Activated T-helper 17 cell treated with anti-CD3 and anti-CD28 coated beads, Interleukin-2, amount 50 U/mL, for 72 hours (primary cell): ENCODE measurements around the gene HSPG2. TPM values are rescaled to one million over a fixed set of nuclear protein-coding genes. Genes with fewer than 3 reads are reported as not detected.

Experiments used
- ATAC-seq: fragments of 150-1000 bp; cut with Tn5 transposase; replicated peaks from 2 replicates; pipeline ENCODE4 v1.10.0; 2021; ENCODE audit warnings: mild to moderate bottlenecking, moderate library complexity
- H3K27ac Mint-ChIP-seq: one replicate; pipeline ENCODE4 v1.8.0; 2022; ENCODE audit warnings: mixed read lengths
- H3K27me3 Mint-ChIP-seq: one replicate; pipeline ENCODE4 v1.8.0; 2022; ENCODE audit warnings: mixed read lengths
- H3K36me3 Mint-ChIP-seq: one replicate; pipeline ENCODE4 v1.8.0; 2022; ENCODE audit warnings: low read depth, mild to moderate bottlenecking, mixed read lengths
- H3K4me1 Mint-ChIP-seq: one replicate; pipeline ENCODE4 v1.8.0; 2022; ENCODE audit warnings: mixed read lengths
- H3K4me3 Mint-ChIP-seq: one replicate; pipeline ENCODE4 v1.8.0; 2022; ENCODE audit warnings: mild to moderate bottlenecking, mixed read lengths
- H3K9me3 Mint-ChIP-seq: one replicate; pipeline ENCODE4 v1.8.0; 2022; ENCODE audit warnings: mixed read lengths
- total RNA-seq, 2 donors: library from RNA; stranded (reverse); gene quantifications; one replicate each; pipeline ENCODE4 v1.2.3, GENCODE V29; 2022

The HSPG2 gene
- total RNA-seq, 2 donors from 2014 or later = 1.8 to 33.3 TPM

DNA sequence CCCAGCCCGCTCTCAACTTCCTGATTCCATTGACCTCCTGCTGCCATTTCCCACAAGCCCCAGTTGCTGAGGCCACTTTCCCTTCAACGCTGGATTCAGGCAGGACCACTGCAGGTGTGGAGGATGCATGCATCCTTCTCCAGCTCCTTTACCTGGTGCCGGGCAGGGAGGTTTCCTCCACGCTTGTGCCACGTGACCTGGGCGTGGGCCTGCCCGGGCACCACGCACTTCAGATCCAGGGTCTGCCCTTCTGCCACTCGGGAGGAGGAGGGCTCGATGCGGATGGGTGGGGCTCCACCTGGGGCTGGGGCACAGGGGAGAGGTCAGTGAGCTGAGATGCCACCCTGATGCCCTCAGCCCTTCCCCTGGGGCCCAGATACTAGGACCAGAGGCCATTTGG is 93.1 kb downstream of the HSPG2 start:
- Mint-ChIP-seq H3K4me1 (no peaks in the 10 kb centered on the region), H3K27ac (no peak overlapping the region), H3K4me3 (no peak overlapping the region), H3K27me3 (no peaks in the 10 kb centered on the region), H3K9me3 (no peaks in the 10 kb centered on the region), H3K36me3 (no peaks in the 10 kb centered on the region)
- no peak for ATAC-seq

DNA sequence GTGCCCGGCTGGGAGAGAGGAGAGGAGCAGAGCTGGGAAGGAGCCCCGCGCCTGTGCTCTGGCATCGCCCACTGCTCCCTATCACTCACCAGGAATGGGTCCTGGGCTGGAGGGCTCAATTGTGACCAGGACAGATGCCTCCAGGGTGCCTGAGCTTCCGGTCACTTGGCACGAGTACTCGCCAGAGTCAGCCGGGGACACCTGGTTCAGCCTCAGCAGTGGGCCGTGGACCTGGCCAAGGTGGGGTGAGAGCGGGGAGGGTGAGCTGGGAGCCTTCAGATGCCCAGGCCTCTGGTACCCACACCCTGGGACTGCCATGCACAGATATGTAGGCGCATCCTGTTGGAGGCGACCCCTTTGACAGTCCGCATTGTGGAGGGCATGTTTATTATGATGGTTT is 93.9 kb downstream of the HSPG2 start:
- Mint-ChIP-seq H3K27ac (no peak overlapping the region), H3K9me3 (no peaks in the 10 kb centered on the region), H3K4me3 (no peak overlapping the region), H3K27me3 (no peaks in the 10 kb centered on the region), H3K4me1 (no peaks in the 10 kb centered on the region), H3K36me3 (no peaks in the 10 kb centered on the region)
- no peak for ATAC-seq

DNA sequence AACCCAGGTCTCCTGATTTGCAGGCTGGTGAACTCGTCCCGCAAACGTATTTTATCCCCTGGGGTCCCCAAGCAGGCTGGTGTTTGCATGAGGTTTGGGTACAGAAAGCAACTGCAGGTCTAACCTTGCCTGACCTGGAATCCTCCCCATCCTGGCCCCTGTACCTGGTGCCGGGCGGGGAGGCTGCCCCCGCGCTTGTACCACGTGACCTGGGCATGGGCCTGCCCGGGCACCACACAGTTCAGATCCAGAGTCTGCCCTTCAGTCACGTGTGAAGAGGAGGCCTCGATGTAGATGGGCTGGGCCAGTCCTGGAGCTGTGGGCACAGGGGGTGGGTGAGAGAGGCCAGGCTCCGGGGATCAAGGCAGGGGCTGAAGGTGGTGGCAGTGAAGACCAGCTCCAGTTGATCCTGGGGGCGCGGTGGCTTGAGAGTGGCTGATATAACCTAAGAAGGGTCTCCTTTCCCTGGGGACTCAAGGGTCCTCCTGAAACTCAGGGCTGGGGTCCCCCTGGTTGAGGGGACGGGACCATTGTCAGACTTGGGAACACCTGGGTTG is 94.4 kb downstream of the HSPG2 start:
- no peaks in the 10 kb centered on the region for H3K27me3 Mint-ChIP-seq
- H3K36me3 Mint-ChIP-seq = no peaks in the 10 kb centered on the region
- no peak for ATAC-seq
- H3K9me3 Mint-ChIP-seq = no peaks in the 10 kb centered on the region
- H3K27ac Mint-ChIP-seq = no peak overlapping the region
- no peak overlapping the region for H3K4me3 Mint-ChIP-seq
- H3K4me1 Mint-ChIP-seq = no peaks in the 10 kb centered on the region

DNA sequence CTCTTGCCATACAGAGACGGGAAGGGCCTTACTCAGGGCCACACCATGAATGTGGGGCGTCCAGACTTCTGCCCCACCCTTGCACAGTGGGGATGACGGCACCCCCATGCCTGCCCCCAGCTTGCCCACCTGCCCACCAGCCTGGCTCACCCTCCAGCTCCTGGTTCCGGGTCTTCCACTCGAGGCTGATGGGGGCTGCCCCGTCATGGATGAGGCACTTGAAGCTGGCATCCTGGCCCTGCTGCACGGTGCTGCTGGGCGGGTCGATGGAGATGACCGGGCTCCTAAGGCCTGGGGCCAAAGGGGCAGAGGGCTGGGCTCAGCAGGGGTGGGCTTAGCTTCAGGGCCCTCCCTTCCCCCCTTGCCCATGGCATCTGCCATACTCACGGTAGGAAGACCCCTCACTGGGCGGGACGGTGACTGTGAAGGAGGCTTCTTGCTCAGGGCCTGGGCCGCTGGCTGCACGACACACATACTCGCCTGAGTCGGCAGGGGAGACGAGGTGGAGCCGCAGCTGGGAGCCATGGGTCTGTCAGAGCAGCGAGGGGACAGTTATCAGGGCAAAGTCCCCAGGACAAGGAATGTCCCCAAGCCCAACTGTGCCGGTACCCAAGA is 95.2 kb downstream of the HSPG2 start:
- Mint-ChIP-seq H3K27ac (no peak overlapping the region), H3K9me3 (no peaks in the 10 kb centered on the region), H3K4me1 (no peaks in the 10 kb centered on the region), H3K4me3 (no peak overlapping the region), H3K36me3 (no peaks in the 10 kb centered on the region), H3K27me3 (no peaks in the 10 kb centered on the region)
- no peak for ATAC-seq

DNA sequence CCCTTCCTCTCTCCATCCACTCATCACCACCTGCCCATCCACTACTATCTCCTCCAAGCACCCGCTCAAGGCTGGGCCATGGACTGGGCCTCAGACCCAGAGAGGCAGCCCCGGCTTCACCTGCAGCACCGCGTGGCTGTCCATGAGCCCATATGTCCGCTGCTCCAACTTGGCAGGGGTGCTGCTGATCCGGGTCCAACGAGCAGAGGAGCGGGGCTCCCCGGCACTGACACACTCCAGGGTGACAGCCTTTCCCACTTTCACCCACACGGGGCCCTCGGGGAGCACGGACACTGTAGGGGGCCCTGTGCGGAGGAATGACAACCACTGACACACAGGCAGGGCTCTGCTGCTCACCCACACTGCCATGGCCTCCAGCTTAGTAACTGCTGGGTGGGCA is 96.1 kb downstream of the HSPG2 start:
- Mint-ChIP-seq H3K27ac (no peak overlapping the region), H3K9me3 (no peaks in the 10 kb centered on the region), H3K36me3 (no peaks in the 10 kb centered on the region), H3K4me3 (no peak overlapping the region), H3K27me3 (no peaks in the 10 kb centered on the region), H3K4me1 (no peaks in the 10 kb centered on the region)
- ATAC-seq = no peak

DNA sequence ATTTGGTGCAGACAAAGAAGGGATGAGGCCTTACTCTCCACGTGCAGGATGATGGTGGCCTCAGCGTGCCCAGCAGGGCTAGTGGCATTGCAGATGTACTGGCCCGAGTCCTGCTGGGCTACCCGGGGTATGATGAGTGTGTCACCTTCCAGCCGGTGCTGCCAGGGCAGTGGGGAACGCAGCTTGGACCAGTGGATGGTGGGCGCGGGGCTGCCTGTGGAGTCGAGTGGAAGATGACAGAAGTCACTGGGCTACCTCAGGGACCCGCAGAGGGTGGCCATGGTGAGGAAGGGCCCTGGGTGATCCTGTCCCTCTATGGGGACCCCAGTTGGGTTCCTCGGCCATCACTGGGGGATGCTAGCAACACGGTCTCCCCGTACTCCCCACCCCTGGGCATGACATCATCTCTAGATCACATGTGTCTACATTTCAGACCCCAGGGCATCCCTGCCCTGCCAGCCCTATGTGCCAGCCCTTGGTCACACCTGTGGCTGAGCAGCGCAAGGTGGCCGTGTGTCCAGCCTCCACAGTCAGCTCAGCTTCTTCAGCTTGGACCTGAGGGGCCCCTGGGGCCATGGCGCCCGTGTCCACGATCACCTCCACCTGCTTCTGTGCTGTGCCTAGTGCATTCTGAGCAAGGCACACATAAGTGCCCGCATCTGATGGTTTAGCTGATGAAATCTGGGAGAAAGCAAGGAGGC is 97.6 kb downstream of the HSPG2 start:
- H3K4me3 Mint-ChIP-seq = no peak overlapping the region
- H3K36me3 Mint-ChIP-seq = peaks cover 4% of the 10 kb centered on the region
- H3K27ac Mint-ChIP-seq = no peak overlapping the region
- H3K27me3 Mint-ChIP-seq = no peaks in the 10 kb centered on the region
- ATAC-seq = no peak
- no peaks in the 10 kb centered on the region for H3K4me1 Mint-ChIP-seq
- no peaks in the 10 kb centered on the region for H3K9me3 Mint-ChIP-seq

DNA sequence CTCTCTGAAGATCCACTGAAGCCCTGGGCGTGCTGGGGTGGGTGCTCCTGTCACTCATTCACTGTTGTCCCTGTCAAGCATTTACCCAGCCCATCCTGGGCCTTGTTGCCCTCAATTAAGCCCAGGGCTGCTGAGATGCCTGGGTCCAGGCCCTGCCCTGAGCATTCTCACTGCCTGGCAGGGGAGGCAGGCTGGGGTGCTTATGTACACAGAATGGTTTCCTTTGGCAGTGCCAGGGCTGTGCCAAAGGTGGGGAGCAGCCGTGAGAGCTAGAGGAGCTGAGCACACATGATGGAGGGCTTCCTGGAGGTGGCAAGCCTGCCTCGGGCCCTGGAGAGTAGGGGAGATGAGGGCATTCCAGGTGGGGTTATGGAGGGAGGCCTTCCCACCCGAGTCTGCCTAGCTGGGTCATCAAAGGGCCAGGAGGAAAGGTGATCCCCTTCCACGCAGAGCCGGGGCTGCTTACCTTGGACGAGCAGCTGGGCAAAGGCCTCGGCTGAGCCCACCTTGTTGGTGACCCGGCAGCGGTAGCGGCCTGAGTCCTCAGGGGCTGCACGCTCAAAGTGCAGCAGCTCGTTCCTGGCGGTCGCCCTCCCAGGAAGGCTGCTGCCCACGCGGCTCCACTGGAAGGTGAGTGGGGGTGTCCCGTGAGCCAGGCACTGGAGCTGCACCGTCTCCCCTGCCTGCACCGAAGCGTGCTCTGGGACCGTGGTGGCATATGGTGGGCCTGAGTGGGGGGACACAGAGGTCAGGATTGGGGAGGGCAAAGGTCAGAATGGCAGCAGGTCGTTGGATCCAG is 98.6 kb downstream of the HSPG2 start:
- no peak overlapping the region for H3K27ac Mint-ChIP-seq
- H3K27me3 Mint-ChIP-seq = no peaks in the 10 kb centered on the region
- ATAC-seq = no peak
- H3K4me3 Mint-ChIP-seq = no peak overlapping the region
- H3K9me3 Mint-ChIP-seq = peaks cover 4% of the 10 kb centered on the region
- no peaks in the 10 kb centered on the region for H3K4me1 Mint-ChIP-seq
- peaks cover 4% of the 10 kb centered on the region for H3K36me3 Mint-ChIP-seq

DNA sequence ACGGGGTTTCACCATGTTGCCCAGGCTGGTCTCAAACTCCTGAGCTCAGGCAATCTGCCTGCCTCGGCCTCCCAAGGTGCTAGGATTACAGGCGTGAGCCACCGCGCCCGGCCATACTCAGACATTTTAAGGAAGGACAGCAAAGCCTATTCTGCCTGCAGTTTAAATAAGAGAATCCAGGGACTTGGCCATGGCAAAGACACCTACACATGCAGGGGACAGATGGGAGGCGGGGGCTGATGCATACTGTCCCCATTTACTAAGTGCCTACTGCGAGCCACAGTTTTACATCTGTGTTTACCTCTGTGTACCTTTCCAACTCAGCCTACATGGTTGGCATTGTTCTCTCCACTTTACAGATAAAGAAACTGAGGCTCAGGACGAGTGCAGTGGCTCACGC is 99.6 kb downstream of the HSPG2 start:
- Mint-ChIP-seq H3K27me3 (no peaks in the 10 kb centered on the region), H3K4me1 (no peaks in the 10 kb centered on the region), H3K27ac (no peak overlapping the region), H3K36me3 (peaks cover 4% of the 10 kb centered on the region), H3K9me3 (peaks cover 4% of the 10 kb centered on the region), H3K4me3 (no peak overlapping the region)
- no peak for ATAC-seq

DNA sequence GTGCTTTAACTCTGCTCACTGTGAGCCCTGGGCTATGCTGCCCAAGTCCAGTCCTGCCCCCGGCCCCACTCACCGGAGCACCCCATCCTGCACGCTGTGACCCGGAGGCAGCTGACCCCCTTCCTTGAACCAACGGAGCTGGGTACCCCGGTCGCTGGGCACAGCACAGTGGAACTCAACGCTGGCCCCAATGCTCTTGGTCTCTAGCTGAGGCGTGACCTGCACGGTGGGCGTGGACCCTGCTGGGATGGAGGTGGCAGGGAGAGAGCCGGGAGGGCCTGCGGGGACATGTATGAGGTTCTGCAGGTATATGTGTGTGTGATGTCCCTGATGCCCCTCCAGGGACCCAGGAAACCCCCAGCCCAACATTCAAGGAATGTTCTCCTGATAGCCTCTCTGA is 100.4 kb downstream of the HSPG2 start:
- H3K27ac Mint-ChIP-seq = no peak overlapping the region
- peaks cover 4% of the 10 kb centered on the region for H3K9me3 Mint-ChIP-seq
- no peak for ATAC-seq
- no peaks in the 10 kb centered on the region for H3K27me3 Mint-ChIP-seq
- H3K36me3 Mint-ChIP-seq = peaks cover 4% of the 10 kb centered on the region
- no peaks in the 10 kb centered on the region for H3K4me1 Mint-ChIP-seq
- H3K4me3 Mint-ChIP-seq = no peak overlapping the region

DNA sequence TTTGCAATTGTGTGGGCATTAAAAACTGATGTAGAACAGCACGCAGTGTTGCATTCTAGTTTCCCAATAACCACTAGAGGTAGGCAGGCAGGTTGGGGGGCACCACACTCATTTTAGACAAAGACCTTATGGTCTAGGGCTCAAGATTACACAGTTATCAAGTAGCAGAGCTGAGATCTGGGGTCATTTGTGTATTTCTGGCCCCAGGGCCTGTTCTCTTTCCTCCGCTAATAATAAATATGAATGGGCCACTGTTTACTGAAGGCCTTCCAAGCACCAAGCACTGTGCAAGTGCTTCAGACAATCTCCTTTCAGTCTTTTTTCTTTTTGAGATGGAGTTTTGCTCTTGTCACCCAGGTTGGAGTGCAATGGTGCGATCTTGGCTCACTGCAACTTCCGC is 101.1 kb downstream of the HSPG2 start:
- Mint-ChIP-seq H3K4me3 (no peak overlapping the region), H3K4me1 (no peaks in the 10 kb centered on the region), H3K27ac (no peak overlapping the region), H3K27me3 (no peaks in the 10 kb centered on the region), H3K36me3 (peaks cover 4% of the 10 kb centered on the region), H3K9me3 (peaks cover 4% of the 10 kb centered on the region)
- no peak for ATAC-seq

DNA sequence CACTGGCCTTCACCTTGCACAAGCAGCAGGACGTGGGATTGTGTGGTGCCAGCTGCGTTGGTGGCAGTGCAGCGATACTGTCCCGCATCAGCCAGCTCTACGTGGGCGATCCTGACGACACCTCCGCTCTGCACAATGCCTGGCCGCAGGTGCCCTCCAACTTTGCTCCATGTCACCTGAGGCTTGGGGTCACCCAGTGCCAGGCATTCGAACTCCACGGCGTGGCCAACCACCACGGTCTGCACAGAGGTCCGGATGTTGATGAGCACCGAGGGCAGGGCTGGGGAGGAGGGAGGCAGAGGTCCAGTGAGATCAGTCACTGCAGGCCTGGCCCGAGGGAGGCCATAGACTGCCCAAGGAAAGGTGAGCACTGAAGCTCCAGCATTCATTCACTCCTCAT is 102.4 kb downstream of the HSPG2 start:
- Mint-ChIP-seq H3K36me3 (peaks cover 4% of the 10 kb centered on the region), H3K27ac (no peak overlapping the region), H3K4me3 (no peak overlapping the region), H3K4me1 (no peaks in the 10 kb centered on the region), H3K9me3 (peaks cover 4% of the 10 kb centered on the region), H3K27me3 (no peaks in the 10 kb centered on the region)
- ATAC-seq = no peak

DNA sequence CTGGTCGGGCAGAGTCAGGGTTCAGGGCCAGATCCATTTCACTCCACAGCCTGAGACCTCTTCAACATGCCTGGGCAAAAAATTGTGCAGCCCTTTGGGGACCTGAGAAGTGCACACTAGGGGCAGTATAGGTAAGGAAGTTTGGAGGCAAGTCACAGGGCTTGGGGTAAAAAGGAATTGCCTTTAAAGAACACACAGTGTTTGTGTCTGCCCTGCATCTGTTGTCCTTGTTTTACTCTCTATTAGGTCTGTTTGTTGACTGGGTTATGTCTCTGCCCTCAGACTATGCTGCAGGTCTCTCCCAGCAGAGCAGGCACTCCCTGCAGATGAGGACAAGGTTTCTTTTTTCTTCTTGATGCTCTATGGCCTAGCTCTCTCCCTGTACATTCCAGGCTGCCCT is 103.0 kb downstream of the HSPG2 start:
- Mint-ChIP-seq H3K9me3 (peaks cover 4% of the 10 kb centered on the region), H3K4me1 (no peaks in the 10 kb centered on the region), H3K36me3 (peaks cover 4% of the 10 kb centered on the region), H3K27ac (no peak overlapping the region), H3K4me3 (no peak overlapping the region), H3K27me3 (no peaks in the 10 kb centered on the region)
- no peak for ATAC-seq

DNA sequence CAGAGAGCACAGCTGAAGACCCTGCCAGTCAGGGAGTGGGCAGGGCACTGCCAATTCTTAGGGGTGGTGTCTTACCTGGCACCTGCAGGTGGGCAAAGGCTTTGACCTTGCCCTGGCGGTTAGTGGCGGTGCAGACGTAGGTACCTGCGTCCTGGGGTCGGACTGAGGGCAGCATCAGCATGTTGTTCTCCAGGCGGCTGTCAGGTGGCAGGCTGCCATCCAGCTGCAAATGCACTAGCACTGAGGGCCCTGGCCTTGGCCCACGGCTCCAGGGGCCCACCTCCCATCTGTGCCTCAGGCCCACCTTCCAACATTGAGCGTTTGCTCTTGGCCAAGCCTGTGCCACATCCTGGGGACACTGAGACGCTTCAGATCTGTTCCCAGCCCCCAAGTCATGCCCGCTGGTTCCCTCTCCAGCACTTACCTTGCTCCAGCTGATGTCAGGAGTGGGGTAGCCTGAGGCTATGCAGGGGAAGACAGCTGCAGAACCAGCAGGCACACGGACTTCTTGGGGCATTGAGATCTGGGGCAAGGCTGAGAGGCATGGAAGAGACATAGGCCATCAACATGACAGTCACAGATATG is 103.6 kb downstream of the HSPG2 start:
- Mint-ChIP-seq H3K27me3 (no peaks in the 10 kb centered on the region), H3K36me3 (peaks cover 4% of the 10 kb centered on the region), H3K9me3 (peaks cover 4% of the 10 kb centered on the region), H3K4me1 (no peaks in the 10 kb centered on the region), H3K27ac (no peak overlapping the region), H3K4me3 (no peak overlapping the region)
- no peak for ATAC-seq

DNA sequence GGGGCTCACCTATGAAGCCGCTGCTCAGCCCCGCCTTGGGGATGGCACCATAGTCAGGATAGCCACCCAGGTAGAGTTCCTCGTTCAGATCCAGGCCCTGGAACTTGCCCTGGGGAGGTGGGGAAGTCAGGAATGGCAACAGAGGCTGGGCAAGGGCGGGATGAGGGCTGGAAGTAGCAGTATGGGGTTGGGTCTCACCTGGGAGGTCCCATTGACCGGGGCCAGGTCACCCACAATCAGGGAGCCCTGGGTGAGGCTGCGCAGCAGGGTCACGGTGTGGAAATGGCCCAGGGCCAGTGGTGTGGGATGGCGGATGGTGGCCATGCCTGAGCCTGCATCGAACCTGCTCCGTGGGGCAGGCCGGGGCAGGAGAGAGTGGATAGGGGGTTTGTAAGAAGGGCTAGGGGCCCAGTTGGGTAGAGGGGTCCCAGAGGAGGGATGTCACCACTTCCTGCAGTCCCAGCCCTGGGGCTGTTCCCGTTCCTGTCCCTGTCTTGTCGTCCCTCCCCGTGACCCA is 105.6 kb downstream of the HSPG2 start:
- no peaks in the 10 kb centered on the region for H3K4me1 Mint-ChIP-seq
- peaks cover 4% of the 10 kb centered on the region for H3K36me3 Mint-ChIP-seq
- H3K4me3 Mint-ChIP-seq = no peak overlapping the region
- H3K27me3 Mint-ChIP-seq = peaks cover 4% of the 10 kb centered on the region
- H3K27ac Mint-ChIP-seq = no peak overlapping the region
- H3K9me3 Mint-ChIP-seq = peaks cover 4% of the 10 kb centered on the region
- no peak for ATAC-seq
